ENCODE measurements around the gene TTC7B.

The TTC7B gene

DNA sequence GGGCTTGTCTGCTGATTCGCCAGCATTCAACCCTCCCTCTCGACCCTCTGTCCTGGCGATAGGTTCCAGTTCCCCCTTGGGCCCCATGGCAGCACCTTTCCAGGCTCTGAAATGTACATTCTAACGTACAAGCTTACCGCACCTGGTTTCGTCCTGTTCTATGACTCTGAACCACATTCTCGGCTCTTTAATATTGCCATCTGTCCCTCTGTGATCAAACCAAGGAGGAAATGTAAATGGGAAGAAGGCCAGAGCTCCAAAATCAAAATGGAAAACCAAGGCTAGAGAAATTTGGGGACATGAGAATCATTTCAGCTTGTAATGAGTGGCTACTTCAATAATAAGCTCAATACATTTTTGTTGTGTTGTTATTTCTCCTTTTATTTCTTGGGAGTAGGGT lies 117.2 kb downstream of the TTC7B start:
- no peak for DNase-seq

DNA sequence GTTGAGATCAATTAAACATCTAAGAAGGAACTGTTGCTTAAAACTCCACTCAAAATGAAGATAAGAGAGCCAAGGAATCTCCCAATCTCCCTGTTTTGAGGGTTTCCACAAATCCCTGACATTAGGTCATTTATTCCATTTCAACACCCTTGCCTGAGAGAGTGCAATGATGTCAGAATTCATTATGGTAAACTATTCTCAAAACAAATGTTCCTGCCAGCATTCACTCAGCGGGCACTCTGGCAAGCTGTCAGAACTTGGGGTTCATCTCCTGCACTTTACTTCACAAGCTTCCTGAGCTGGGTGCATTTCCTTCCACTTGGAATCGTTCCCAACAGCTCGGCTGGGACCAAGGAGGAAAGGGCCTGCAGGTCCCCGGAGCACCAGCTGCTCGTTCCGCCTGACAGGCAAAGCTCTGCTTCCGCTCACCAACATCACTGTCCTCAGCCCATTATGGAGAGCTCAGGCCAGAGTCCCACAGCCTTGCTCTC lies 117.8 kb downstream of the TTC7B start:
- DNase-seq, result no peak

DNA sequence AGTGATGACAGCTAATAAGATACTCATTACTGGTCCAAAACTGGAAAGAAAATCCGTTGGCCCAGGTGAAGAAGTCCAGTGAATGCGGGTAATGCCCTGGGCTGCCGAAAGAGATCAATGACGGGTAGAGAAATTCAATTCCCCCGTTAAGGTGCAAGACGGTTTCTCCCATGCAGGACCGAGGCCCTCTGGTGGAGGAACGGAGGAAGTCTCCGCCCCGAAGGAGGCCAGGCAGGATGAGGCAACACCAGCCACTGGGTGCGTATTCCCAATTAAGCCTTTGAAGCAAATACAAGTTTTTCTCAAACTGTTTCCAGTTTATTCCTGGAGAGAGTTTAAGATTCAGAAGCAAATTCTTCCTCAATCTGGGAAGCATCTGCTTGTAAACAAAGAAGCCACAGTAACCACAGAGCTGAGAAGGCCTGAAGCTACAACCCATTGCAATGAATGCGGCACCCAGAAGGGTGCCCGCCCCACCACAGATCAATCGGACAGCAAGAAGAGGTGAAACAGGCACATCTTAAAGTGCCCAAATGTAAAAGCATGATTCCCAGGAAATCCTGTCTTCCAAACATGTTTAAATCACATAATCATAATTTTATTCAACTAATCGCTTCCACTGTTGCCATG lies 118.5 kb downstream of the TTC7B start:
- peak; percentile 81 to 82 for DNase-seq

DNA sequence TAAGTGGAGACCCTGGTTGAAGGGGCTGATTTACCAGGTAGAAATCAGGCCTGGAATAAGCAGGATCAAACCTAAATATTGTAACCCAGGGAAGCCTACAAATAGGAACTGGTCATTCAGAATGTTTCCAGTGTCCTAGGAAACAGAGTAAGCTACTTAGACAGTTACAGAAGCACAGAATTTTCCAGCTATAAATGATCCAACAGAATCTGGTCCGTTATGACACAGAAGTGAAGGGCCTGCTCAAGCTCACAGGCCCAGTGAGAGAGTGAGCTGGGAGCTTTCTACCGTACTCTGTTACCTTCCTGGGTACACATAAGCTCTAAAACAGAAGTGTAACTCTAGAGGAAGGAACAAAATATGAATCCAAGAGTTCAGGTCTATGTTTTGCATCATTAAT lies 119.1 kb downstream of the TTC7B start:
- DNase-seq, result no peak

DNA sequence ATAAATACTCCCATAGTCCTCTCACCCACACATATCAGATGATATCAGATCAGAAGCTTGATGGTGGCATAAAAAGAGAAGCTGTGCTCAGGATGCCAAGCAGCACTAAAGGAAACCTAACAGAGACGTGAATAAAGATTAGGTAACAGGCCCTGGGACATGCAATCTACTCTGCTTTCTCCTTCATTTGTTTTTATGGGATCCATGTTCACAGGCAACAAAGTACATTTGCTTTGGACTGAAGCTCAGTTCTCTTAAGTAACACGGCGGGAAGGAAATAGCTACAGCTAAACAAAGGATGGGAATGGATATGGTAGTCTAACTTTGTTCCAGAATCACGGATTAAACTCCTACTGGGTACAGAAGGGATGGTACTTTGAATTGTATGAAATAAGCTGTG lies 119.5 kb downstream of the TTC7B start:
- no peak for DNase-seq

DNA sequence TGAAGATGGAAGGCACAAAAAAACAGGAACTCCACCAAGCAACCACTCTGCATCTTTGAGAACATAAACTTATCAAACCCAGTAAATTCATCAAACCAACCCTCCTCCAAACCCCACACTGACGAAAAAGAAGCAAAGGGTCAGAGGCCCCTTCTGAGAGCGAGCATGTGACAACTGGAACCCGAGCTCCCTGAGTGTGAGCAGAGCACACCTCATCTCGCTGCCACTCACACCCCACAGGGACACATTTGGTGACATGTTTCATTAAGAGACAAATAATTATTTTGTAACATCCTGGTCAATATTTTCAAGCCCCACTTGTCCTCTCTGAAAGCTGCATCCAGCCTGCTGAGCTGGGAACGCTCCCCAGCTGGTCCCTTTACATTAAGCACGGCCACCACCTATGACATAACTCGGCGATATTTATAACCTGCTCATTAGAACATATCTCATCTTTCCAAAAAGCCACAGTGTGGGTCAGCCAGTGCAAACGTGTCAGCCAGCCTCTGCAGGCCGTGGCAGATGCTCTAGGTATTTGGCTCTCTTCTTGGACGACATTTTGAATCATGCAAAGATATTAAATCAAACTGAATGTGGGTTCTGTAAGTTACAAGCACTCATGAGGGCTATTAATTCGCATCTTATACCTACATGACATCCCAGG lies 120.1 kb downstream of the TTC7B start:
- no peak for DNase-seq

DNA sequence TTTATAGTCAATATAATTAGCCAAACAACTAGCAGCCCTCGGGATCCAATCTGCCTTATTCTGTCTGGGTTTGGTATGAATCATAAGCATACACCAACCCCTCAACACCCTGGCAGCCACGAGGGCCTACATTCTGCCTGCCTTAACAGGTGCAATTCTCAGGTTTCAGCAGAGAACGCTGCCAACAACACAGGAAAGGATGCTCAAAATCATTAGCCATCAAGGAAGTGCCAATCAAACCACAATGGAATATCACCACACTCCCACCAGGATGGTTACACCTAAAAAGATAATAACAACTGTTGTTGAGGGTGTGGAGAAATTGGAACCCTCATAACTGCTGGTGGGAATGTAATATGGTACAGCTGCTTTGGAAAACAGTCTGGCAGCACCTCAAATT lies 122.8 kb downstream of the TTC7B start:
- no peak for DNase-seq

DNA sequence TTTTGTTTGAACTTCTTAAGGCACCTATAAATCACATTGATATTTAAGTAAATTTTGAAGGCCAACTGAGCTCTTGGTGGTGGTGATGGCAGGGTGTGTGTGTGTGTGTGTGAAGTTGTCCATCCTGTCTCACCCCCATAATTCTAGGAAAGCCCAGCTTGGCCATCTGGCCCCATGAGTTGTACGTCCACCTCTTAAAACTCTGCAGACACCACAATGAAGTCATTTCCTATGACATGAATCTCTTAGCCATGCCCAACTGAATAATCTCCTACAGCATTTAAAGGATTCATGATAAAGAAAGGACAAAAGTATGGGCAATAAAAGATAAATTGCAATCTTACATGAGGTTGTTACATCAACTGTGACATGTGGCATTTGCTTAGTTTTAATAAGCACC lies 123.4 kb downstream of the TTC7B start:
- no peak for DNase-seq

DNA sequence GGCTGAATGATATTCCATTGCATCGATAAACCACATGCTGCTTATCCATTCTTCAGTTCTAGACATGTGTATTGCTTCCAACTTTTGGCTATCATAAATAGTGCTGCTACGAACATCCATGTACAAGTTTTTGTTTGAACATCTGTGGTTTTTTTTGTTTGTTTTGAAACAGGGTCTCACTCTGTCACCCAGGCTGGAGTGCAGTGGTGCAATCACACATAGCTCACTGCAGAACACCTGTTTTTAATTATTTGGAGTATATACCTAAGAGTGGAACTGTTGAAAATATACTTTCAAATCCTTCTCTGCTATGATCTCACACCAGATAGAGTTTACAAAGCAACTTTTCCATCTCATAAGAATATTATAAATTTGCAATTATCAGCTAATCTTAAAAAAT lies 124.2 kb downstream of the TTC7B start:
- DNase-seq, result no peak

DNA sequence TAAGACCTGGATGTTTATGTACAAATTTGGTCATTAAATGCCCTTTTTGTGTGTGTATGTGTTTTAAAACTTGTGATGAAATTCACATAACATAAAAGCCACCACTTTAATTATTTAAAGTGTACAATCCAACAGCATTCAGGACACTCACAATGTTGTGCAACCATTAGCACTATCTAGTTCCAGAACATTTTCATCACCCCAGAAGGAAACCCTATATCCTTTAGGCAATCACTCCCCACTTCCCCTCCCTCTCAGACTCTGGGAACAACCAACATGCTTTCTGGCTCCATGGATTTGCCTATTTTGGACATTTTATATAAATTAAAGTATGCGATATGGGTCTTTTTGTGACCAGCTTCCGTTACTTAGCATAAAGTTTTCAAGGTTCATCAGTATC lies 124.6 kb downstream of the TTC7B start:
- no peak for DNase-seq

DNA sequence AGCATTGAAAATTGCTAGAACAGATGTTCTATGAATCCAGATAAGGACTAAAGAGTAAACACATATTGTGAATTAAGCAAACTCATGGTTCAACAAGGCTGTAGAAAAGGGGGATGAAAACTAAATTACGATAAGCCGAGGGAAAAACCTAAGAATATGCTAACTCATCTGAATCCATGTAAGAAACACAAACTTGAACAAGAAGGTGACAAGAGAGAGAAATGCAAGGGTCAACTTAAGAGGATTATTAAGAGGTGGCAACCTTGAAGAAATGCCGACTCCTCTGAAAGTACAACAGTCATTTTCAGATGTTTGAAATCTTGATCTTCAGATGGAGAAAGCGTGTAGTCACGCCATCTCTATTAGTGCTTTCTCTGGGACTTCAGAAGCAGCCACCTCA lies 128.6 kb downstream of the TTC7B start:
- DNase-seq, result no peak

DNA sequence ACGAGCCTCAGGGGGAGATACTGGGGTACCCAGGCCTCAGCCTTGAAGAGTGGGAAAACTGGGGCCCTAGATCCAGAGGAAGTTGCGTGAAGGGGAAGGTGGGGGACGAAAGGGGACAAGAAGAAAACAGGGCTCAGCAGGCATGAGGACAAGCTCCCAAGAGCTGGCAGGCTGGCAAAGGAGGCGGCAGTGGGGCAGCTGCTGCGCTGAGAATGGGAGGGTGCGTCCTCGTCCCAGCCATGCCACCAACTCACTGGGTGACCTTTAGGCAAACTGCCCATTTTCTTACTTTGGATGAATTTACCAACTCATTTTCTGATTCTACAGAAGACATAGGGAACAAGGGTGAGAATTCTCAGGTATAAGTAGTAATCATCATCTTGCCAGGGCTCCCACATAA lies 133.6 kb downstream of the TTC7B start:
- DNase-seq, result no peak

DNA sequence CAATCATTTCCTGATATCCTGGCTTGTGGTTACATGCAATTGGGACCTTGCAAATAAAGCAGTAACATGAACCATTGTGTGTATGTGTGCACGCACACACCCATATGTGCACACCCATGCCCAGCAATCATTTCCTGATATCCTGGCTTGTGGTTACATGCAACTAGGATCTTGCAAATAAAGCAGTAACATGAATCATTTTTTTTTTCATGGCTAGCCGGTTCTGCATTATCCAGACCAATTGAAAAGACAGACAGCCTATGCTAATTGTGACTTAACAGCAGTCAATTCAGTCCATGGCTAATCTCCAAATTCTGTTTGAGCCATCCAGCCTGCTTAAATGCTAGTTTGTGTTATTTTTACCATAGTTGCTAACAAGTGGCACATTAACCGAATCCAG lies 134.3 kb downstream of the TTC7B start:
- peak; percentile 56 to 69 for DNase-seq

DNA sequence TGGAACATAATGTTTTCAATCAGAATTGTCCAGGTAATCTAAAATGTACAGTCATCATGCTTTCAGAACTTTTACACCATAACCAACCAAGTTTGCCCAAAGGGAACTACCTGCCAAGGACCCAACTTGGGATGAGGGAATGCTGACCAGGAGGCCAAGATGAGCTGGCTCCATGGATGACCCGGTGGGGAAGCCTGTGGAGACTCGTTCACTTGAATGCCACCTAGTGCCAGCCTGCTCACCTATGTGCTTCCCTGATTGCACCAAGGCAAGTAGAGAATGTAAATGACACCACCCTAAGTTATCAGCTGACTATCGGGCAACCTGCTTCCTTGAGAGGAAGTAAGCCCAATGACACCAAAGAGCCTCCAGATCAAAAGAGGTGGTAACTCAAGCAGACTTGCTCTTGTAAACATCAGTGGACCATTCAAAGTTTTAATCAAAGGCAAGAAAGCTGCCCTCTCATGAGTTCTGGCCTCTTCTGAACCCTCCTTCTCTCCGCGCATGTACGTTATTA lies 137.3 kb downstream of the TTC7B start:
- no peak for DNase-seq

DNA sequence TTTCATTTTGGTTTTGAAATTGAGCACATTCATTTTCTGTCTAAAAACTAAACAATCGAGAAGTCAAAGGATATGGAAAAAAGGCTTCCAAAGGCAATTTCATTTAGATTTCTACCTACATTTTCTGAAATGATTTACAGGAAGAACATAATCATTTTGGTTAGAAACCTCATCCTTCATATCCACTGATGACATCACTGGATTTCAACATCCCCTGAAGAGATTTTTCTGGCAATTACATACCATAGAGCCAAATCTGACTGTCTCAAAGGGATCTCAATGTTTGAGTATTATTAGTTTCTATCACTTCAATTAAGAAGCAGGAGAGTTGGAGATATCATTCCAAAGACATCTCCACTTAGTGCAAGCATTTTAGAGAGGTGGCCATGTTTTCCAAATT lies 137.8 kb downstream of the TTC7B start:
- DNase-seq, result peak in 1 of 2 donors; percentile 31

DNA sequence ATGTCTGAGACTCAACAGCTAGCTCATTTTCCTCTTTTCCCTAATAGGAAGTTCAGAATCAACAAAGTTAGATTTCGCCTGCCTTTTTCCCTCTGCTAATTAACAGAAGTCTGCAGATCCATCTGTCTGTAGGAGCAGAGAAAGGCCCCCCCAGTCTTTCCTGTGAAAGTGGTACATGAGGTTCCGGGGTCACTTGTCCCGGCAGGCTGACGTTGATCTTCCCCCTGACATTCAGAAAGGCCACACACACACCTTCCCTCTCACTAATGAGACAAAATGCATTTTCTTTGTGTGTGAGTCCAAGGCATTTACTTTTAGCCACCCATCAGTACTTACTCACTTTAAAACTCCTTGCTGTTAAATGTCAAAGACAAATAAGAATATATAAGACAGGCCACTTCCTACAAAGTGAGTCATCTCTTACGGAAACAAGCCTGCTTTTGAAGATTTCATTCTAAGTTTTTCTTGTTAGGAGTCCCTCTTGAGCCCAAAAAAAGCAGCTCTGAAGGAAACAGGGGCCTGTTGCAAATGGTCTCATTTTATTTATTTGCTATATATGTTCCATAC lies 138.7 kb downstream of the TTC7B start:
- peak; percentile 24 to 34 for DNase-seq

DNA sequence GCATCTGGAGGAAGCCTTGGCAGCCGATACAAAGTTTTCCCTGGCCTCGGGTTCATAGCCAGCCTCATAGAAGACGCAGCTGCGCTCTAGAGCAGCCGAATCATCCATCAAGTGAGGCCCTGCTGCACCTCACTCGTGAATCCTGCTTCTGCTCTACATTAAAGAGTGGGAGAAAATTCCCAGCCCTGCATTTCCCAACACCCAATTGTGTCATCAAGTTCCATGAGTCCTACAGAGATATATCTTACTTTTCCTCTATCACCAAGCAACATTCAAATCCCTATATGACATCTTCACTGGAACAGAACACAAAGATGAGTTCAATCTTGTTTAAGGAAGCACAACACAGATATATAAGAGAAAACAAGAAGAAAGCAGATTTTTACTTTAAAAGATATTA lies 139.3 kb downstream of the TTC7B start:
- DNase-seq, result no peak

DNA sequence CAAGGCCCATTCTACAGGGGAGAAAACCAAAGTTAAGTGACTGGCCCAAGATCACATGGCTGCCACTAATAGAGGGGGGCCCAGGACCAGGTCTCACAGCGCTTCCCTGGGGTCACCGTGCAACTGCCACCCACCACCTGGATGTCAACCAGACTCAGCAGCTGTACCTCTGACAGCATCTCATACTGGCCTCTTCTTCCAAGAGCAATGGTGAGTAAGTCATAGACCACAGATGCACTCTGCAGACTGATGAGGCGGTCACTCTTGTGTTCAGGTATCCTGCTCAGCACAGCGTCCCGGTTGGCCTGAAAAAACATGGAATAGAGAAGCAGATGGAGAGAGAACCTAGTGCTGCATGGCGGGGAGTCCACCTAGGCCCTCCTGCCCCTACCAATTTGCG lies 139.9 kb downstream of the TTC7B start:
- DNase-seq, result no peak

DNA sequence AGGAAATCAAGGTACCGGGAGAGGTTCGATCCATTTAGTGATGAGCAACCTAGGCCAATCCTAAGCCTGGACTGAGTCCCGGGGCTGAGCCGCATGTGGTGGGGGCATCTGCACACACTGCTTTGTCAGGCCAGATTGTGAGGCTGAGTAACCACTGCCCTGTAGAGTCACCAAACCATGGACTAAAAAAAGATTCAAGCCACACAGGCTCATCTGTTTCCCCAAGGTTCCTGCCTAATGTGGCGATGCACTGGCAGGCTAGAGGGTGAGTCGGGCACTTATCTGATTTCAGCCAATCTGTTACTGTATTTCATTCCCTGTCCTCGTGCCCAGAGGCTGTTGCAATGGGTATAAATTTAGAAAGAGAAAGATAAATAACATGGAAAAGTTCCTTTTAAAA lies 140.8 kb downstream of the TTC7B start:
- DNase-seq, result peak in 1 of 2 donors; percentile 46

DNA sequence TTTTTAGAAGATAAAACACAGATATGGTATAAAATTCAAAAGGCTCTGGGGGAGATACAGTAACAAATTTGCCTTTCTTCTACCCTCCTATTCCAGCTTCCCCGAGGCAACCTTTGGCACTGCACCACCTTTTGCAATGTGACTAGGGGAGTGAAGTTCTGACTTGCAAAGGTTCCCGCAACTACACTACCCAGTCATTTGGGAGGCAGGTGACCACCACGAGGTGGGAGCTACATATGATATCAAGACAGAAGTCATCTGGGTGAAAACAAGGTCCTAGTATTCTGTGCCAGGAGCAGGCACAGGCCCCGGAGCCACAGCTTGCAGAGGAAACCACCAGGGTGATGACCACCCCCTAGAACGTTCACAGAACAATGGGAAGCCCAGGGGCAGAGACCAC lies 141.5 kb downstream of the TTC7B start:
- DNase-seq, result no peak

DNA sequence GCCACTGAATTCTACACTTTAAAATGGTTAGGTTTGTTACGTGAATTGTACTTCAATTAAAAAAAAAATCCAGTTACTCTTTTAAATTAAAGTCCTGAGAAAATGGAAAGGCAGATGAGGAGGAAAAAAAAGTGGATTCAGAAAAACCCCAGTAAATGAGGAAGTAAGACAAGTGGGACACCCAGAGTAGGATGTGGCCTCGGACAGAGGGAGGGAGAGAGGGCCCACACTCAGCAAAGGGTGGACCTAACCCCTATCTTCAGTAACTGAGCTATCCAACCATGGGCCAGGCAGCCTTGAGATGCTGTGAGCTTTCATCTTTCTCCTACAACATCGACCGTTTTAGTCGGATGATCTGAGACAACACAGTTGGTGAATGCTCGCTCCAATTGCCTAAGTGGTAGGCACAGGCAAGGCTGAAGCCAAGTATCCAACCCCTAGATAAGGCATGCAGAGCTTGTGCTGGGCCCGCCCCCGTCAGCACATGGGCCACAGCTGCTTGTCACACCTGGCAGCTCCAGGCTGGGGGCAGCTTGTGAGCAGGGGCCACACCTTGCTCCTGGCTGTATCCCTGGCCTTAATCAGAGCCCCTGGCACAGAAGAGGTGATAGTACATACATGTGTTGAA lies 142.1 kb downstream of the TTC7B start:
- DNase-seq, result peak; percentile 25 to 31

DNA sequence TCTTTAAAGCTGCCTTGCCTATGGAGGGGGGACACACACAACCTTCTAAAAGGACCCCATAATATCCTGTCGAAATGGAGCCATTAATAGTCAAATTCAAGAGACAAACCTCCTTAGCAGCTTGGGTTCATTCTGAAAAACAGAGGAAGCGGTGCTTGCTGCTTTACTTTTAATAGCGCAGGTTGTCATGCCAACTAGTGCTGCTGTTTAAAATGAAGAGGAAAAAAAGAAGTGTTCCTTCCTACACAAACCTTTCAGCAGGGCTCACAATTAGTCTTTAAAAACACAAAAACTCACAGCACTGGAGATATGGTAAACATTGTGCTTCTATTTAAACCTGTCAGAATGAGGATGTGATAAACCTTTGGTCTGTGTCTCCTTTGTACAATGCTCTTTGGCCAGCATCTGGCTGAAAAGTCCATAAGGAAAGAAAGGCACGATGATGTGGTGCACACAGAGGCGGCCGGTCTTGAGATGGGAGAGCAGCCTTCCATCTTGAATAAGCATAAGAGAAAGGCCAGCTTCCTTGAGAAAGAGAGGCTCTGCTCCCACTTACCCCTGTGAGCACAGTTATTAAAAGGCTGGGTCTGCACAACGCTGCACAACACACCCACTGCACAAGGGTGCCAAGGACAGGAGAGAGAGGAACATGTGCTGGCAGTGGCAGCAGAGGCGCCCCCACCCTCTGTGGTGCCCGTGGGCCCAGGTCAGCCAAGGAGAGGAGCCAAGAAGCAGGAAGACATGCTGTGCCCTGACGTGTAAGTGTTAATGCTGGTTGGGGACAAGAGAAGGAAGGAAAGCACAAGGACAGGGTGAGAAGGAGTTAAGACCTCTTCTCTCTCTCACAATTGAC lies 144.6 kb downstream of the TTC7B start:
- peak; percentile 24 to 48 for DNase-seq

DNA sequence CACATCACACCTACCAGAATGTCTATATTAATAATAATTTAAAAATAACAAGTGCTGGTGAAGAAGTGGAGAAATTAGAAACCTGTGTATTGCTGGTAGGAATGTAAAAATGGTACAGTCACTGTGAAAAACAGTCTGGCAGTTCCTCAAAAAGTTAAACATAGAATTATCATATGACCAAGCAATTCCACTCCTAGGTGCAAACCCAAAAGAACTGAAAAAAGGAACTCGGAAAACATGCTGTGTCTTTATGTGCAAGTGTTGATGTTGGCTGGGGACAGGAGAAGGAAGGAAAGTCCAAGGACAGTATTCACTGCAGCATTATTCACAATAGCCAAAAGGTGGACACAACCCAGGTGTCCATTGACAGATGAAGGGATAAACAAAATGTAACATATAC lies 146.5 kb downstream of the TTC7B start:
- DNase-seq, result peak; percentile 26 to 48

Data from inflammatory macrophage (primary cell).